ENCODE measurements around the gene STAP2.

DNA sequence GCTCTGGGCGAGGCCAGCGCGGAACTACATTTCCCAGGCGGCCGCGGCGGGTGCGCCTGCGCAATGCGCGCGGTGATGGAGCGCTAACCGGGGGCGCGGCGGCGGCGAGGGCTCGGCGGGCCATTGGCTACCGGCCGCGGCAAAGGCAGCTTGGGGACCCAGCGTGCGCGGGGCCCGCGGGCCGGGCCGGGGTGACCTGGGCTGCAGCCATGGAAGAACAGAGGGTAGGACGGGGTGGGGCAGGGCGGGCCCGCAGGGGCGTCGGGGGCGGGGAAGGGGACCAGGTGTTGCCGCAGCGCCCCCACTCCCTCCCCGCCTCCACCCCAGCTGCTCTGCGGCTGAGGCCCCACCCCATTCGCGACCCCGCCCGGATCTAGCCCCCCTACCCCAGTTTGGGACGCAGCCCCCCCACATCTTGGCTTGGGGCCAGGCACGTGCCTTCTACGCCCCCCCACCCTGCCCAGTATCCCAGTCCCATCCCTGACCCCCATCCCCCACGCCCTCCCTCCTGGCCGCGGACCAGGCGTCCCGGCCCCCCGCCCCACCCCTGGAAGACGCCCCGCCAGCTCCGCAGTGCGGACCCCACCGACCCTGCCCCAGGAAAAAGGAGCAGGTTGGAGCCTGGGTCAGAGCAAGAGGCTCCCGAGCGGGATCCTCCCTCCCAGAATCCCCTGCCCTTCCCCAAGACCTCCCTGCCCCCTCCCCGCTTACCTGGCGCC lies 33.9 kb downstream of the STAP2 start, which contains the start of gene FSD1:
- TF ChIP-seq, protein P1, sequence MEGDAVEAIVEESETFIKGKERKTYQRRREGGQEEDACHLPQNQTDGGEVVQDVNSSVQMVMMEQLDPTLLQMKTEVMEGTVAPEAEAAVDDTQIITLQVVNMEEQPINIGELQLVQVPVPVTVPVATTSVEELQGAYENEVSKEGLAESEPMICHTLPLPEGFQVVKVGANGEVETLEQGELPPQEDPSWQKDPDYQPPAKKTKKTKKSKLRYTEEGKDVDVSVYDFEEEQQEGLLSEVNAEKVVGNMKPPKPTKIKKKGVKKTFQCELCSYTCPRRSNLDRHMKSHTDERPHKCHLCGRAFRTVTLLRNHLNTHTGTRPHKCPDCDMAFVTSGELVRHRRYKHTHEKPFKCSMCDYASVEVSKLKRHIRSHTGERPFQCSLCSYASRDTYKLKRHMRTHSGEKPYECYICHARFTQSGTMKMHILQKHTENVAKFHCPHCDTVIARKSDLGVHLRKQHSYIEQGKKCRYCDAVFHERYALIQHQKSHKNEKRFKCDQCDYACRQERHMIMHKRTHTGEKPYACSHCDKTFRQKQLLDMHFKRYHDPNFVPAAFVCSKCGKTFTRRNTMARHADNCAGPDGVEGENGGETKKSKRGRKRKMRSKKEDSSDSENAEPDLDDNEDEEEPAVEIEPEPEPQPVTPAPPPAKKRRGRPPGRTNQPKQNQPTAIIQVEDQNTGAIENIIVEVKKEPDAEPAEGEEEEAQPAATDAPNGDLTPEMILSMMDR (IDR thresholded peaks at IDR 0.05) = no peak
- no peak for TF ChIP-seq EZH2 (IDR thresholded peaks at IDR 0.05)

Measured in neural progenitor cell (in vitro differentiated cells).